Kasumi-1 (cell line): Measurements from ENCODE around the gene TVP23C.
A peak's percentile ranks its signal among the peaks of the same experiment; 100 is the strongest.
"Not testable (repeated sequence)": the region's sequence is repeated elsewhere in the genome, so short reads cannot be mapped to it uniquely, and the experiment has no call there.

Source experiments
- DNase-seq, 2 experiments: peaks; one replicate each; lab custom pipeline; 2025; lab: John Stamatoyannopoulos, UW

TVP23C gene

DNA sequence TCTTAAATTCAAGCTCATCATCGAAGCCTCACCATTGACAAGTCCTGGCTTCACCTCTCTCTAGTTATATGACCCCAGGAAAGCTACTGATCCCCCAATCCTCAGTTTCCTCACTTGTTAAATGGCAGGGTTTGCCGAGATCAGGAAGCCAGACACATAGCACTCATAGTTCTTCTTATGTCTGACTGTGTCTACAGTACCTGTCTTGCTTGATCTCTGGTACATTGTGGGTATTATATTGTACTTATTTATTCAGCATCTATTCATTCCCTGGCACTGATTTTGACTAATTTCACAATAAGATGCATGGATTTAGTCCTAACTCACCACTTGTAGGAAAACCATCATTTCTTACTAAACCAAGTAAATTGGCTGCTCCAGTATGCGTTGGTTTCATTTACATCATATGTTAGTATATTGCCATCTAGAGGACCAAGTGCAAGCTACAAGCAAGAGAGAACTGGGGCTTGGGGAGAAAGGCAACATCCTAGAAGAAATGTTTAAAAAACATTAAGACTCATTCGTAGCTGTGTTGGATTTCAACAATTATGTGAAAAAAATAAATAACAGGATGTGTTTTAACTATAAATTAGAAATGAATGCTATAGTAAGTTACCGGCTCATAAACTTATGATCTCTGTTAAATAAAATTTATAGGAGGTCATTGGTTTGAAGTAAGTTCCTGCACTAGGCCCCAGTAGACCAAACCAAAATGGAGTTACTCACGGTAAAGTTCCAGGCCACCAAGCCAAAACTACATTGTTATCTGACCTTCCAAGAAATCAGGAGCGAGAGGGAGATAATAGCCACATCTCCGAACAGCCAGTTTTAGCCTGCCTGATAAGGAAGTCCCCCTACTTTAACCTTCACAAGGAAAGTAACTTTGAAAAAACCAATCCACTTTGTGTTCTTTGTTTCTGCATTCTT lies 36.7 kb downstream of the TVP23C start:
- DNase-seq, result peak; percentile 34 to 43

DNA sequence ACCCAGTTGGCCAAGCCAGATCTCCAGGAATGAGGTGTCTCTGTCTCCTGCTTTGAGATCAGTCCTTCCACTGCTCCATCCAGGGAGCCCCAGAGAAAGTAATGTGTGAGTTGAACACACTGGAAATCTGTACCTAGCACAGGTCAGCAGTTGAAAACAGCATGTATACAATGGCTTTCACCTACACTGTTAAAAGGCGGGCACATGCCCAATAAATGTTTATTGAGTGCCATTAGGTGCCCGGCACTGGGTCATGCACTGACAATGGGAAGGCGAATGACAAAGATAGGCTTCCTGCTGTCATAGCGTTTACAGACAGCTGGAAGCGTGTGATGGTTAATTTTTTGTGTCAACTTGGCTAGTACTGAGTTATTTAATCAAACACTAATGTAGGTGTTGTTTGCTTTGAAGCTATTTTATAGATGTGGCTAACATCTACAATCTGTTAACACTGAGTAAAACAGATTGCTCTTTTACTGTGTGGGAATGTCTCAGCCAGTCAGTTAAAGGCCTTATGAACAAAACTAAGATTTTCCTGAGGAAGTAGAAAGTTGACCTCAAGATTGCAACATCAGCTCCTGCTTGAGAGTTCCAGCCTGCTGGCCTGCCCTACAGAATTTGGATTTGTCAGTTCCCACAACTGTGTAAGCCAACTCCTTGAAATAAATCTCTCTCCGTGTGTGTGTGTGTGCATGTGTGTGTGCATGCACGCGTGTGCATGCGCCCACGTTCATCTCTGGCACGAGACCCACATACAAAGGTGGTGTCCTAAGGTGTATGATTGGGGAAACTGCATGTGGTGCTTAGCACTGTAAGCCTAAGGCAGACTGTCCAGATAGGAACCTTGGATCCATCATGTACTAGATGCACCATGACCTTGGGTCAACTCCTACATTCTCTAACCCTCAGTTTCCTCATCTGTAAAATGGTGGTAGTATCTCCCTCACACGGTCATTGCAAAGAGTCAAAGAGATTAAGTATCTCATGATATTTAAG lies 38.0 kb downstream of the TVP23C start:
- DNase-seq, result peak in 1 of 2 experiments; percentile 0

DNA sequence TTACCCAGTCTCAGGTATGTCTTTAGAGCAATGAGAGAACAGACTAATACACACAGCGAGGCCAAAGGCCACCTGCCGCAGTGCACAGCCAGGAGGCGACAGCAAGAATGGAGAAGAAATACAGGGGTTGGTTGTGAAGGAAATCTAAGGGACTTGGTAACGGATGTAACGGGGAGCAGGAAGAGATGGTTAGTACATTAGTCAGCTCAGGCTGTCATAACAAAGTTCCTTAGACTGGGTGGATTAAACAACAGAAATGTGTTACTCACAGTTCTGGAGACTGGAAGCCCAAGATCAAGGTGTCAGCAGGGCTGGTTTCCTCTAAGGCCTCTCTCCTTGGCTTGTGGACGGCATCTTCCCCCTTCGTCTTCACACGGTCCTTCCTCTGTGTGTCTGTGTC lies 47.1 kb downstream of the TVP23C start:
- no peak for DNase-seq

DNA sequence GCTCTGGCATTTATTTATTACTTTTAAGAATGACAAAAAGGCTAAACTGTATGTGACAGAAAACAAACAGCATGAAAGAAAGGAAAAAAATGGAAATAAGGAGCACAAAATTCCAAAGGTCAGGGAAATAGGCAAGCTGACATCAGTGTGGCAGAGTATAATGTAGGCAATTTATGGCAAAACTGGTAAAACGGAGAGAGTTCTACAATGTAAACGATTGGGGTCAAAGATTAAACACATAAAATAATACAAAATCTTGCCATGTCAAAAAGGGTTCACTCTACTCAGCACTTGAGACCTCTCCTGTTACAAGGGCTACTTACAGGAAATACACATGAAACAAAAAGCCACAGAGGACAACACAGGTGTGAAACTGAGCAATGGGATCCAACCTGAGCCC lies 48.8 kb downstream of the TVP23C start:
- no peak for DNase-seq

DNA sequence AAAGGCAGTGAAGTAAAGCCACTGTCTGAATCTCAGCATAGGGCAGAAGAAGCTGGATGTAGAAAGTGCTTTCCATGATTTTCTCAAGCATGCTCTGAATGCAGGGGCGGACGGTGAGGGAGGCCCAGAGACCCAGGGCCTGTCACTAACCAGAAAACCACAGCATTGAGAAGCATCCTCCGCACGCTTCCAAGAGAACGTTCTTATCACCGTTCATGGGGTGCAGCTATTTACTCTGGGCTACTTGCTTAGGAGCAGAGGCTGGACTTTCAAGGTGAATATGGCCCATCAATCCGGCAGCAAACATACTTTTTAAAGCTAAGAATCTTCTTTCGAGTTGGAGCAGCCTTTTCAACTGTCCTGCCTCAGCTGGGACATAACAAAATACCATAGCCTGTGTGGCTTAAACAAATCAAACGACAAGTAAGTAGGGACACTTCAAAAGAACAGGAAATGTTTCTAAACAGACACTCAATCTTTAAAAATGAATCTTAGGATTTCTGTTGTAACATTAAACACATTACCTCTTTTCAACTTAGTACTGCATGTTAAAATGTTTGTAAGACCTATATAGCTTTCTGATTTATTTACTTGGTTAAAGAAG lies 49.3 kb downstream of the TVP23C start:
- no peak for DNase-seq

DNA sequence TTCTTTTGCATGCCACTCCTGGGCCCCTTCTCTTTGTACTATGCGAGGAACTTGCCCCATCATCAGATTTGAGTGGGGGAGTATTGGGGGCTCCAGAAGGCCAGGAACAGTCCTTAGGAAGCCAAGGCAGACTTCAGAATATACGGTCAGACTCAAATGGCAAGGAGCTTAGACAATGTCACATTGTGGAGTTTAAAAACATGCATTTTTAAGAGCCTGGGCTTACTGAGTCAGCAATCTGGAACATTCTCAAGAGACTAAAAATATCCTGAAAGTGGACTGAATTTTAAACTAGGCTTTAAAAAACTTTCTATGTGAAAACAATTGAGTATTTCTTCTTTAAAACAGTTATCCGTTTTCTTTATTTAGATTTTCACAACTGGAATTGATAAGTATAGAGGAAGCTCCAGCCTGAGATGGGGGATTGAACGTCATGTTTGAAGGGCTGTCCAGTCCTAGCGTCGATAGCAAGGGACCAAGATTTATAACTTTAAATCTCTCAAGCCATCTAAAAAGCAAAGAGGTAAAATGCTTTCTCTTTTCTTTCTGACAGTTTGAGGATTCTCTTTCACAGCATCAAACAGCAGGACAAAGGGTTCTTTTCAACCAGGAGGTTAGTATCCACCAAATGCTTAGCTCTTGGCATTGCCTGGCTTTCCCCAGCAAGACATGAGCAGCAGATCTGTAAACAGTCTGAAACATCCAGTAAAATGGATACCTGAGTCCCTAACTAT lies 50.1 kb downstream of the TVP23C start:
- no peak for DNase-seq

DNA sequence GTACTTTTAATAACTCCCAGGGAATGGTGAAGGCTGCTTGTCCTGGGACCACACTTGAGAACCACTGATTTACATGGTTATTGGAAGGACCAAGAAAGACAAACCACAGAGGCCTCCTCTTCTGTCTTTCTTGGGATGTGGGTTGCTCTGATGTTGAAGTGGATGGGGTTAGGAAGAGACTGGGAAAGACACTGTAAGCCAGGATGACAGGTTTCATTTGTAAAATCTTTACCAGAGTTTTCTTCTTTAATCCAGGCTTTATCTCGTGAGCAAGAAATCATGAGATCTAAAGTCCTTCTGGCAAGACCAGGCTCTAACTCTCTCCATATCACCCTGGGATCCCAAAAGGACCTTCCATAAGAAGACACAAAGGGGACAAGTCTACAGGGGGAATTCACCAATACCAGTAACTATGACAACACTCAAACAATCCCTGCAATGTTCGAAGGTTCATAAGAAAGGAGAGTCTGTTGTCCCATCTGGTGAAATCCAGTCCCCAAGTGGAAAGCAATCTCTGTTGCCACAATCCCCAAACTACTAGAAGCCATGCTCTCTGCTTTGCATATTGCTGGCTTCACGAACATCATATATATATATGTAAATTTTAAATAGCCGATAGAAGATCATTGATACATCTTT lies 51.1 kb downstream of the TVP23C start:
- no peak for DNase-seq

DNA sequence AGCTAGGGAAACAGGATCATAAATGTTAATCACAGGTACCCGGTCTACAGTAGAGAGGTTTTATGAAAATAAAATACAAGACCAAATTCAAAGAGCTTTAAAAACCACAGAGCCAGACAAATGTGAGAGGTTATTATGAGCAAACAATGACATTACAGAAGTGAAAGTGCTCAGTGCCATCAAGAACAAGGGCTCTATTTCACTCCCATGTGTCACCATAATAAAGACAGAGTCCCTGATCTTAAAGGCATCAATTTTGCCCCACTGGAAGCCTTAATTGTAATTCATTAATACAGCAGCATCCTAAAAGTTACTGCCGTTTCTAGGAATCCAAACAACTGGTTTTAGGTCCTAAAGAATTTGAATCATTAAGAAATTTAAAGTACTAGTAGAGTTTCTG lies 52.1 kb downstream of the TVP23C start:
- no peak for DNase-seq

DNA sequence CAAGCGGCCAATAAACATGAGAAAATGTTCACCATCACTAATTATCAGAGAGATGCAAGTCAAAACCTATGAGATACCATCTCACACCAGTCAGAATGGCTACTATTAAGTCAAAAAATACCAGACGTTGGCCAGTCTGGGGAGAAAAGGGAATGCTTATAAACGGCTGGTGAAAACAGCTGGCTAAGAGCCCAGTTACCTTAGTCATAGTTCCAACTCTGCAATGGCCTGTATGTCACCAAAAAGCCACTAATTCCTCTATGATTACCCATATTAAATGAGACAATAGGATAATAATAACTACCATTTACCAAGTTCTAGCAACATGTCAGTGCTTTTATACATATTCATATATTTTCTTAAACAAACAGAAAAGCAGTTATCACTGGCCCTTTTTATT lies 52.9 kb downstream of the TVP23C start:
- no peak for DNase-seq

DNA sequence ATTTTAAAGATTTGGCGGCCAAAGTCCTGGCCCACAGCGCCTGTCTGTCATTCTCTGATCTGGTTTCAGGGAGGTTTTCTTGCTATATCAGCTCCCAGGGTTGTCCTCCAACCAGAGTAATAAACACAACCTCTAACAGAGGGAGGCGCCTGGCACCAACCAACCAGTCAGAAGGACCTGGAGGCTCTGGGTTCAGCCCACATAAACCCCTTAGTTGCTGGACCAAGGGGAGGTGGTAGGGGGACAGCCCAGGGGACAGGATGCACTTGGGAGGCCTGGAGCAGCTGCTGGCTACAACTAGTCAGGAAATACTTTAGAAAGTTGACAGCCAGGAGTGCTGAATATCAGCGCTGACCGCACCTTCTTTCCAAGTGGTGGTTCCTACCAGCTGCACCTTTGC lies 54.2 kb downstream of the TVP23C start:
- no peak for DNase-seq

DNA sequence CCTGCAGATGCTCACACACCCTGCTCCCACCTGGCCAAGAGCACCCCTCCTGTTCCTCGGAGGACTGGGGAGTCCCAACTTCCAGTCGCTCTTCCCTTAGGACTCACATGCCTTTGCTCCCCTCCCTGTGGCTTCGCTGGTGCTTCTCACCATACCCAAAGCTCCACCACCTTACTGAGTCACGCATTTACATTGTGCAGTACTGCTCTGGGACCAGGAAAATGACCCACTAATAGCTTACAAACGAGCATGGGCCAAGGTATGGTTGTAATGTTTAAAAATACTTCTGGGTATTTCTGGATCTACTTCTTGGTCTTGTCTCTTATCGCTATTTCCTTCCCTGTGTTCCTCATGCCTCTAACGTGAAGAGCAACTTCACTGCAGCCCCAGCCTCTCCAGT lies 54.8 kb downstream of the TVP23C start:
- DNase-seq, result no peak

DNA sequence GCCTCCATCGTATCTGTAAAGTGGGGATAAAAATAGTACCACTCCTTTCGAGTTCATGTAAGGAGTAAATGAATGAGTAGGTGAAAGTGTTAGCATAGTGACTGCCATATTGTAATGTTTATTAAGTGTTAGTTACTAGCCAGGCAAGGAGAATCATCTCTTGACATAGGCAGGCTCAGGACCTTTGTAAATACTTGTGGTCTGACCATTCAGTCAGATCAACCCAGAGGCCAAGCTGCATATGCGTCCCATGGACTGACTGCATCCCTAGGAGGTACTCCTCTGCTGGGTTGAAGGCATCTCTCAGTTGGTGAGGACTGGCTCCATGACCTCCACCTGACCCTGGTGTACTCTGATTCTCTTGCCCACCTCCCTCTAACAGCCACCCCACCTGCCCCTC lies 55.4 kb downstream of the TVP23C start:
- DNase-seq, result no peak

DNA sequence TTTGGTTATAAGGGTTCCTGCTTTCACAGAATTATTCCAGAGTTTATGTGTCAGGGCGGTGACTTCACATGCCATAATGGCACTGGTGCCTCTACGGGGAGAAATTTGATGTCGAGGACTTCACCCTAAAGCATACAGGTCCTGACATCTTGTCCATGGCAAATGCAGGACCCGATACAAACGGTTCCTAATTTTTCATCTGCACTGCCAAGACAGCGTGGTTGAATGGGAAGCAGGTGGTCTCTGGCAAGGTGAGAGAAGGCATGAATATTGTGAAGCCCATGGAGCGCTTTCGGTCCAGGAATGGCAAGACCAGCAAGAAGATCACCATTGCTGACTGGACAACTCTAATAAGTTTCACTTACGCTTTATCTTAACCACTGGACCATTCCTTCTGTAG lies 56.3 kb downstream of the TVP23C start:
- no peak for DNase-seq

DNA sequence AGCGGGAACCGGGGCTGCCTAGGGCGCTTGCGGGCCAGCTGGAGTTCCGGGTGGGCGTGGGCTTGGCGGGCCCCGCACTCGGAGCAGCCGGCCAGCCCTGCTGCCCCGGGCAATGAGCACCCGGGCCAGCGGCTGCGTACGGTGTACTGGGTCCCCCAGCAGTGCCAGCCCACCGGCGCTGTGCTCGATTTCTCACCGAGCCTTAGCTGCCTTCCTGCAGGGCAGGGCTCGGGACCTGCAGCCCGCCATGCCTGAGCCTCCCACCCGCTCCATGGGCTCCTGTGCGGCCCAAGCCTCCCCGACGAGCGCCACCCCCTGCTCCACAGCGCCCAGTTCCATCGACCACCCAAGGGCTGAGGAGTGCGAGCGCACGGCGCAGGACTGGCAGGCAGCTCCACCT lies 57.6 kb downstream of the TVP23C start:
- not testable (repeated sequence) for DNase-seq

DNA sequence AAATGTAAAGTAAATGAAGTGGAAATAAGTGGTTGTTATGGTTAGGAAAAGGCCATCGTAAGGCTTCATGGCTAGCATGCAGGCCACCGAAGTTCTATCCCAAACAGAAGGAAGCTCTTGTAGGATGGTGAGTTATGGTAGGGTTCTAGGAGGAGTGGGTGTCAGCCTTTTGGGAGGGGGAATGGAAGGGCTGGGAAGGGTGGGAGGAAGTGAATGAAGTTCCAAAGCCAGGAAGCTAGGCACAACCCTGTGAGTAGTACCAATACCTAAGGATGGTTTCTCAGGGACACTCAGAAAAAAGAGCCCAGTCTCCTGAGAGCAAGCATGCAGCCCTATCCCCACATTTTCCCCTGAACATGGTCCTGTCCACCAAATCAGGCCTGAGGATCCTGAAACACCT lies 59.6 kb downstream of the TVP23C start:
- DNase-seq, result no peak

DNA sequence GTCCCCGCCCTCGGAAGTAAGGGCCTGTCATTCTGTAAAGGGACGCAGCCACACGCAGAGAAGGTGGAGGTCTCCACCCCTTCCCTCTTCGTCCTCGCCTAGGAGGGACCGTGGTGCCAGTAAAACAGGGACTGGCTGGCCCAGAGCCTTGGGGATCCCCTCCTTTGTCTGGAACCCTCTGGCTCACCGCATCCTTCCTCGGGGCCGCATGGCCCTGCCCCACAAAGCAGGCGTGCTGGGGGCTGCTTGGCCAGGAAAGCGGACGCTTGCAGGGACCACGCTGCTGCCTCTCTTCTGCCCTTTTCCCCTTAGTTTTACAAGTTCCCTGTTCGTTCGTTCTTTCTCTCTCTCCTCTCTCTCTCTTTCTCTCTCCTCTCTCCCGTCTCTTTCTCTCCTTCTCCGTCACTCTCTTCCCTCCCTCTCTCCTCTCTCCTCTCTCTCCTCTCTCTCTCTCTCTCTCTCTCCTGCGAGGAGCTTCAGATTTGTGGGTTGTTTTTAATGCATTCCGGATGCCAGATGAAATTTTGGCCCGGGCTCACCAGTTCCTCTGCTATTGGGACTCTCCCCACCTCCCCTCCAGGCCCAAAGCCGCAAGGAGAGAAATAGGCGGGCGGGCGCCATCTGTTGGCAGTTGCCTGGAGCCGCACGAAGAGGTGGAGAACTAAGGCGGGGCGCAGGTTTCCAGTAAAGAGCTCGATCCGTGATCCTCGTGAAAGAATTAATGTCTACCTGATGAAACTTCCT lies 60.7 kb downstream of the TVP23C start:
- DNase-seq, result peak; percentile 56 to 60

DNA sequence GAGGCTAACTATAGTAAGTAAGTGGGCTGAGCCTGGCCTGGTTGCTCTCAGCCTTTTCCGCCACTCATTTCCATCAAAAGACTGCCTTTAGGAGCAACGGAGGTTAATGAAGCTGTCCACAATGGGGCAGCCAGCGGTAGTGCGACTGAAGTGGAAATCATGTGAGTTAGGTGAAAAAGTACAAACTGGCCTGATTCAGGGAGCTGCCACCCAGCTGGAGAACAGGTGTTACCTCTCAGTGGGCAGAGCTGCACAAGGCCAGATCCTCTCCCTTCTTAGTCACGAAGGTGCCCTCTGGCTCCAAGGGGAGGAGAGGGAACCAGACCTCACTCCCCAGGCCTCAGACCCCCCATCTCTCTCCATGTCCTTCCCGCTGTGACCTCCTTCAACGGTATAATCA lies 61.5 kb downstream of the TVP23C start:
- no peak for DNase-seq

DNA sequence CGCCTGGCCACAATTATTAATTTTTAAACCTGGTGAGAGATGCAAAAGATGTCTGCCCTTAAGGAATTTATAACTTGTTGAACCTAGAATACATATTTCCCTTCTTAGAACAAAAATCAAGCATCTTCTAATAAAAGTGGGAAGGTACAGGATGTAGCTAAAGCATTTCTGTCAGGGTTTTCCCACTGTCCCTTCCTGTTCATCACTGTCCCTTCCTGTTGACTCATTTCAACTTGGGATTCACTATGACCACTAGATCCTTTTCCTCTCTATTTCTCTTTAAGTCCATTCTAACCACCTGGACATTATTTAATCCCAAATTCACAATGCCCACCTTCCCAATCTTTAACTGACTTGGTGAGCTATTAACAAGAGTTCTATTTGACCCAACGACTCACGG lies 62.0 kb downstream of the TVP23C start:
- DNase-seq, result no peak

DNA sequence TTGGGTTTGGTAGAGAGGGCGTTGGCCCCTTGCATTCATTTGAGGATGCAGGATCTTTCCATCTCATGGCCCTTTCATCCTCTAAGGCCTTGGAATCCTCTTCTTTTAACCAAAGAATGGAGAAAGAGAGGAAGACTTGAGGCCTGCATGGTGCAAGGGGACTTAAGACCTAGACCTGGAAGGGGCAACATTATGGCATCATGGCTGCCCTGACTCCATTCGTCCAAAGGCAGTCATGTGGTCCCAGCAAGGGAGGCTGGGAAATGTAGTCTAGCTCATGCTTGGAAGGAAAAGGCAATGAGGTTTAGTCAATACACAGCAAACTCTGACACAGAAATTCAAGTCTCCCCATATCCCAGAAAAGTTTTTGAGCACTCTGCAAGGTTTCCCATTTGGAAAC lies 65.2 kb downstream of the TVP23C start:
- peak; percentile 3 to 5 for DNase-seq
